Fibroblast of gingiva (primary cell): ENCODE results near the gene GAK.

Source experiments
- DNase-seq: peaks from one replicate; pipeline ENCODE4 v3.0.0-alpha.2; 2011; ENCODE audit warnings: low read depth

The GAK gene

DNA sequence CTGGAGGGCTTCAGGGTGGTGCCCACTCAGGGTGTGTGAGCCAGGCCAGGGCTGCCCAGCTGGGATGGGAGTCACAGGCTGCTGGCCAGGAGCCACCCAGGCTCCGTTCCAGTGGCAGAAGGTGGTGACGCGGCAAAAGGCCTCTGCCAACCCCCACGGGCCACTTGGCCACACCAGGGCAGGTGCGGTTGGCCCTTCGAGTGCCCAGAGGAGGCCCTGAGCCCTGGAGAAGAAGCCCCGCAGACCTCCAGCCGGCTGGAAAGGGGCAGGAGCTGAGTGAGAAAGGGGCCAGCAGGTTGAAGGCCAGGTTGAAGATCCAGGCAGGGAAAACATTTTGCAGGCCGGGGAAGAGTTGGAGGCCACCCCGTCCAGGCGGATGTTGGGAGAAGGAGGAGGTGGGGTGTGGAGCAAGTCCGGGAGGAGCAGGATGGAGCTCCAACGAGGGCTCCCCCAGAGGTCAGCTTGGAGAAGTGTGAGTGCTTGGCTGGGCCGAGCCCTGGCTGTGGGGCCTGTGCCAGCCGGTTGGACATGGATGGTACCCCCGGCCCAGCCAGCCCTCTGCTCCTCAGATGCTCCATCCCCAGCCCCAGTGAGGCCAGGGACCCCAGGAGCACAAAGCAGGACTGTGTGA is 103.4 kb downstream of the GAK start:
- DNase-seq = no peak

GRCh38 chr4:827209-828081 is 104.7 kb downstream of the GAK start:
- no peak for DNase-seq

DNA sequence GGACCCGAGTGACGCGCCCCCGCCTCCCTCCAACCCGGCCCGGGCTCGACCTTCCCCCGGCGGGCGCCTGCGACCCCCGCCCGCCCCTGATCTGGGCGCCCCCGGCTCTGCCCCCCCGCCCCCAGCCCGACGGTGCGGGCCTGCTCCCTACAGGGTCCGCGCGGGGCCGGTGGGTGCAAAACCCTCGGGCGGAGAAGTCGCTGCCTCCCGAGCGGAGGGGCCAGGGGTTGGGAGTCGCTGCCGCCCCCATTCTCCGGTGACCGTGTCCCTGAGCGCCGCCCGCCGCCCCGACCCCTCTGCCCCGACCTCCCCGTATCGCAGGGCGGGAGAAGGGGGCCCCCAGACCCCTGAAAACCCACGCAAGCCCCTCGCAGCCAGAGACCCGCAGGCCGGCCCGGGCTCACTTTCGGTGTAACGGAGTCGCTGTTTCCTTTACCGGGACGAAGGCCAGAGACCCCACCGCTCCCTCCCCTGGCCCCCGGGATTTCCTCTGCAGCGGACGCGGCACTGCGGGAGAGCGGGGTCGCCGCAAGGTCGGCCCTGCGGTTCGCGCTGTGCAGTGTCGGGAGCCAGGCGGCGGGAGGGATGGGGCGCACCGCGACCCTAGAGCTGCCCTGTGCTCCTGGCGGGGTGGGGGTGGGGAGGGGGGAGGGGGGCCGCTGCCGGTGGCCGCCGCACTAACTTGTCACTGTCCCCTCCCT is 105.5 kb downstream of the GAK start:
- DNase-seq = no peak

- no peak for DNase-seq
Observed at GRCh38 chr4:825971-826330, 106.2 kb downstream of the GAK start, which contains the start of gene CPLX1. CPLX1 (minus strand) TSS chr4:826129; CDS start chr4:824522, 1,607 bp downstream.

DNA sequence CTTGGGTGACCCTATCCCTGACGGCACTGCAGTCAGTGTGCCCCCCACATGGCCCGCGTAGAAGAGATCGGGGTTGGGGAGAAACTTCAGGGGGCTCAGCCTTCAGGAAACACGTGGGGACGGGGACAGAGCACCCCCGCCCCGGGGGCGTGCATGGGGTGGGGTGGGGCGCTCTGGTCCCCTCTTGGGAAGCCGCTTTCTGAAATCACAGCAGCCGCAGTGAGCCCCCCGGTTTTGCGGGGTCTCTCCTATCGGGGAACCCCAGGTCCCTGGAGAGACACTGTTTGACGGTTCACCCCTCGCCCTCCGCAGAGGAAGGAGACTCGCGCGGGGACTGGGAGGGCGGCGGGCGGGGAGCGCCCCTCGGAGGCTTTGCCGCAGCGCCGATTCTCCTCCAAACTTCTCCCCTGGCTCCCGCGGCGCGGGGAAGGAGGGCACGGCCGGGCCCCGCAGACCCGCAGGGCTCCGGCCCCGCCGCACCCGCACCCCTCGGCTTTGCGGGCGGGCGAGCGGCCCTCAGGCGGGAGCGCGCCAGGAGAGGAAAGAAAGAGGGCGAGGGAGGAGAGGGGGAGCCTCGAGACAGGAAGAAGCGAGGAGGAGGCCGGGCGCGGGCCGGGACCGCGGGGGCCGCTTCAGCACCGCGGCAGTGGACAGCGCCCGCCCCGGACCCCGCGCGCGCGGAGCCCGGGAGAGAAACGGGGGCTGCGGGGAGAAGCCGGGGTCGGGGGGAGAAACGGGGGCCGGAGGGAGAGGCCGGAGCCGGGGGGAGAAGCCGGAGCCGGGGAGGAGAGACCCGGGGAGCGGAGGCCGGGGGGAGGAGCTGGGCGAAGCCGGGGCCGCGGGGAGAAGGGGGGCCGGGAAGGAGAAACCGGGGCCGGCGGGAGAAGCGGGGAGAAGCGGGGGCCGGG is 106.8 kb downstream of the GAK start:
- DNase-seq = no peak

- no peak for DNase-seq
Observed at GRCh38 chr4:824461-825062, 107.6 kb downstream of the GAK start.

DNA sequence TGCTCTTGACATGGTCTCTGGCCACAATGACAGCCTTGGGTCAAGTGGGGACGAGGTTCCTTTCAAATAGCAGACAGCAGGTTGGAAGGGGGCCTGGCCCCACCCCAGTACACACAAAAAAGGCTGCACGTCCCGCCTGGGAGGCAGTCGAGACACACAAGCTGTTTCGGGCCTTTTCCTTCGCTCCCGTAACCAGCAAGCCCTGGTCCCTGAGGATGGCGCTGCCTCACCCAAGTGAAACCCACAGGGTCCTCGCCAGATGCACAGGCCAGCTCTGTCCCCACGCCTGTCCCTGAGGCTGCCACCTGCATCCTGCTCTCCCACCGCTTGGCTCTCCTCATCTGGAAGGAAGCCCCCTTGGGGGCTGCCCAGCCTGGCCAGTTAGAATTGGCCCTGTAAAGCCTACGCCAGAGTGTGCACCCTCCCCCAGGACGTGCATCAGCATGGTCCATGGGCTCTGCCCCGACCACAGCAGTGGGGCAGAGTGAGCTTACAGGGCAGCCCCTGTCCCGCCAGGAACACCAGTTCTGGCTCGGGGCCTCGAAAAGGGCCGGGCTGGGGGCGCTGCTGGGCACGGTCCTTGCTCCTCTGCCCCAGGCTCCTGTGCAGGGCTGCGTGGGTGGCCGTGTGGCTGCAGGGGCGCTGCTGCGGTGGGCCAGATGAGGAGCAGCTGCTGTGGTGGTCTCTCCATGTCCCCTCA is 108.2 kb downstream of the GAK start:
- no peak for DNase-seq

- DNase-seq = no peak
Observed at GRCh38 chr4:823176-823760, 108.8 kb downstream of the GAK start.

- DNase-seq = no peak
Observed at GRCh38 chr4:822361-823175, 109.5 kb downstream of the GAK start.

- no peak for DNase-seq
Observed at GRCh38 chr4:821631-822030, 110.5 kb downstream of the GAK start.

- no peak for DNase-seq
Observed at GRCh38 chr4:821181-821591, 110.9 kb downstream of the GAK start.

GRCh38 chr4:820230-821172 is 111.6 kb downstream of the GAK start:
- no peak for DNase-seq

GRCh38 chr4:819401-820229 is 112.5 kb downstream of the GAK start:
- DNase-seq = no peak

GRCh38 chr4:818106-818921 is 113.8 kb downstream of the GAK start:
- no peak for DNase-seq

GRCh38 chr4:815464-816146 is 116.5 kb downstream of the GAK start:
- DNase-seq = no peak

DNA sequence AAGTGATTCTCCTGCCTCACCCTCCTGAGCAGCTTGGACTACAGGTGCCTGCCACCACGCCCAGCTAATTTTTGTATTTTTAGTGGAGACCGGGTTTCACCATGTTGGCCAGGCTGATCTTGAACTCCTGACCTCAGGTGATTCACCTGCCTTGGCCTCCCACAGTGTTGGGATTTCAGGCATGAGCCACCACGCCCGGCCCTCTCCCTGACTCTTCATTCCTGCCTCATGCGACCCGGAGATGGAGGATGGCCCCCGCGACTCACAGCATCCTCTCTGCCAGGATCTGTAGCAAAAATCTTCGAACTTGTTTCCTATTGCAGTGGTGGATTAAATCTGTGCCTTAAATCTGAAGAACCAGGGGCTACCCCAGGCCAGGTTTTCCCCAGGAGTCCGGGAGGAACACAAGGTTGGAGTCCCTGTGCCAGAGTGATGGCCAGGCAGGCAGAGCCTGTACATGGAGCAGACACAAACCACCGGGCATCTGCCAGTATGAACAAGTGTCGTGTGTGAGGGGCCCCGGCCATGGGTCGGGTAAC is 117.7 kb downstream of the GAK start:
- no peak for DNase-seq
